NOMO-1 treated with DMSO at 0.1 percent for 48 hours (cell line): ENCODE measurements around the gene STARD10.
"Not testable (repeated sequence)": the region's sequence is repeated elsewhere in the genome, so short reads cannot be mapped to it uniquely, and the experiment has no call there.

Experiments
- DNase-seq: peaks from one replicate; lab custom pipeline; 2025; ENCODE audit not compliant: unreplicated experiment; lab: John Stamatoyannopoulos, UW

The STARD10 gene

DNA sequence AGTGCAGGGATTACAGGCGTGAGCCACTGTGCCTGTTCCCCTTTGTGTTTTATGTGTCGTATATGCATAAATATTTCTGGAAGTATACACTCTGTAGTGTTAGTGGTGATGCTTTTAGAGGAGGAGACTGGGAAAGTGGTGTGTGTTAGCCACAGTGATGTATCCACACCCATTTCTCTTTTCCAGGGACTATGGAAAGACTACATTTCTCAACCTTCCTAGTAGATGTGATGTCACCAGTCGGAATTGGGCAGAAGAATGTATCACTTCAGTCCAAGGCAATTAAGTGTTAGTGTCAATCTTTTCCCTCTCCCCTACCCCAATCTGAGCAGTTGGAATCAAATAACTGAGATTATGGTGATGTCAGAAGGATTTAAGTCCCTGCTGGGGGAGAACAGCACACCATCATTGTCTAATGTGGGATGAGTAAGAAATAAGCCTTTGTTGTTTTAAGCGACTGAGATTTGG, 14.5 kb upstream of the STARD10 start:
- DNase-seq, result no peak

- DNase-seq, result peak; percentile 79
These were observed 13.9 kb upstream of the STARD10 start for GRCh38 chr11:72807792-72808191.

DNA sequence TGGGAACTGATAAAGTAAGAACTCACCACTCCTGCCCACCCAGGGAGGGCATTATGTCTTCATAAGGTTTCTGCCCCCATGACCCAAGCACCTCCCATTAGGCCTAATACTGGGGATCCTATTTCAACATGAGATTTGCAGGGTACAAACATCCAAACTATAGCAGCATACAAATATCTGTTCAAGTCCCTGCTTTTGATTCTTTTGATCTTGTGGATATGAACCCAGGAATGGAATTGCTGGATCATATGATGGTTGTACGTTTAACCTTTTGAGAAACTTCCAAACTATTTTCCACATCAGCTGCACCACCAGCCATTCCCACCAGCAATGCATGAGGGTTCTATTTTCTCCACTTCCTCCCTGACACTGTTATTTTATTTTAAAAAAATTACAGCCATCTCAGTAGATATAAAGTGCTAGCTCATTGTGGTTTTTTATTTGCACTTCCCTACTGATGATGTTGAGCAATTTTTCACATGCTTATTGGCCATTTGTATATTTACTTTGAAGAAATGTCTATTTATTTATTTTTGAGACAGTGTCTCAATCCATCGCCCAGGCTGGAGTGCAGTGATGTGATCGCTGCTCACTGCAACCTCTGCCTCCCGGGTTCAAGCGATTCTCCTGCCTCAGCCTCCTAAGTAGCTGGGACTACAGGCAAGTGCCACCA, 13.3 kb upstream of the STARD10 start:
- peak; percentile 92 for DNase-seq

DNA sequence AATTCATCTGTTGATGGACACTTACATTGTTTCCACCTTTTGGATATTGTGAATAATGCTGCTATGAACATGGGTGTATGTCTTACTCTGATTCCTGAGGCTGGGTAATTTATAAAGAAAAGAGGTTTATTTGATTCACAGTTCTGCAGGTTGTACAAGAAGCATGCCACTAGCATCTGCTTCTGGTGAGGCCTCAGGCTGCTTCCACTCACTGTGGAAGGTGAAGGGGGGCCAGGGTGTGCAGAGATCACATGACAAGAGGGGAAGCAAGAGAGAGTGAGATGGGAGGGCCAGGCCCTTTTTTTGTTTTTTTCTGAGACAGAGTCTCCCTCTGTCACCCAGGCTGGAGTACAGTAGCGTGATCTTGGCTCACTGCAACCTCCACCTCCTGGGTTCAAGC, 12.5 kb upstream of the STARD10 start:
- DNase-seq, result not testable (repeated sequence)

GRCh38 chr11:72805216-72805615, 11.4 kb upstream of the STARD10 start:
- DNase-seq, result peak; percentile 86

DNA sequence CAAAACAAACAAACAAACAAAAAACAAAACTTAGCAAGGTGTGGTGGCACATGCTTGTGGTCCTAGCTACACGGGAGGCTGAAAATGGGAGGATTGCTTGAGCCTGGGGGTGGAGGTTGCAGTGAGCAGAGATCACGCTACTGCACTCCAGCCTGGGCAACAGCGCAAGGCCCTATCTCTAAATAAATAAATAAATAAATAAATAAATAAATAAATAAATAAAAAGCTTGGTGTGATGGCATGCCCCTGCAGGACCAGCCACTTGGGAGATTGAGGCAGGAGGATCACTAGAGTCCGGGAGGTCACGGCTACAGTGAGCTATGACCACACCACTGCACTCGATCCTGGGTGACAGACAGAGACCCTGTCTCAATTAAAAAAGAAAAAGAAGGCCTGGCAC, 9.0 kb upstream of the STARD10 start:
- DNase-seq, result no peak

DNA sequence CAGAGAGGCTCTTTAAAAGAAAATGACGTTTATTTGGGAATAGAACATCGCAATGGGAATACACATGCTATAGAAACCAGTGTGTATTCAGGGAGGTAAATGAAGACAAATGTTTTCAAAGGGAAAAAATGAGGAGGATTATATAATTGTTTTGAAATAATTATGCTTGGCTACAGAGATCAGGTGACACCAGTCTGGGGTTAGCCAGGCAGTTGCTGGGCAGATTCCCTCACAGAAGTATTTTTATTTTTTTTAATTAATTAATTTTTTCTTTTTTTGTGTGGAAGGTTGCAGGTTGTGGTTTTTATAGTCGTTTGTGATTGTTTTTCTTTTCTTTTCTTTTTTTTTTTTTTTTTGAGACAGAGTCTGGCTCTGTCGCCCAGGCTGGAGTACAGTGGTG, 5.6 kb upstream of the STARD10 start:
- no peak for DNase-seq

DNA sequence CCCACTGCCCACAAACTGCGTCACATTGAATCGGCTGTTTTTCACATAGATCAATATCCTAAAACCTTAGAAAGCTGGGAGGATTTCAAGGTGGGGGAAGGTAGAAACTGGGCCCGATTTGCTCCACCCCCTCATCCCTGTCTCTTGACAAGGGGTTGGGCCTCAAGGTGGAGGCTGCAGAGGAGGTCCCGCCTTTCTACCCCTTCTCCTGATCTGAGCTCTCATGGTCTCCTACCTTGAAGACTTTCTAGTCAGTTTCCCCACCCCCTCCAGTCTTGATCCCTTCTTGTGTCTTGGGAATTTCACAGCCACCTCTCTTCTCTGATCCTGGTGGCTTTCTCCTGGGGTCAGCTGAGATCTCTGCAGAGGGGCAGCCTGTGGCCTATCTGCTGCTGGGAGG, 4.5 kb upstream of the STARD10 start:
- DNase-seq, result no peak

- DNase-seq, result no peak
These were observed 797 bp downstream of the STARD10 start for GRCh38 chr11:72793076-72793424.

GRCh38 chr11:72792437-72793021, 1.3 kb downstream of the STARD10 start:
- no peak for DNase-seq

DNA sequence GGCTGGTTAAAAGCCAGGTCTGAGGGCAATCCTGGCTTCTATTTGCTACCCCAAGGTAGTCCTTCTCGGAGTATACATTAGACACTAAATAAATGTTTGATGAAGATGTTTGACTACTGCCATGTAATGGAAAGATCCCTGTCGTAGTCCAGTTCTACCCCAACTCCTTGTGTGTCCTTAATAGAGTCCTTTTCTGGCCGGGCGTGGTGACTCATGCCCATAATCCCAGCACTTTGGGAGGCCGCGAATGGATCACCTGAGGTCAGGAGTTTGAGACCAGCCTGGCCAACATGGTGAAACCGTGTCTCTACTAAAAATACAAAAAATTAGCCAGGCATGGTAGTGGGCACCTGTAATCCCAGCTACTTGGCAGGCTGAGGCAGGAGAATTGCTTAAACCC, 2.6 kb downstream of the STARD10 start:
- DNase-seq, result not testable (repeated sequence)

DNA sequence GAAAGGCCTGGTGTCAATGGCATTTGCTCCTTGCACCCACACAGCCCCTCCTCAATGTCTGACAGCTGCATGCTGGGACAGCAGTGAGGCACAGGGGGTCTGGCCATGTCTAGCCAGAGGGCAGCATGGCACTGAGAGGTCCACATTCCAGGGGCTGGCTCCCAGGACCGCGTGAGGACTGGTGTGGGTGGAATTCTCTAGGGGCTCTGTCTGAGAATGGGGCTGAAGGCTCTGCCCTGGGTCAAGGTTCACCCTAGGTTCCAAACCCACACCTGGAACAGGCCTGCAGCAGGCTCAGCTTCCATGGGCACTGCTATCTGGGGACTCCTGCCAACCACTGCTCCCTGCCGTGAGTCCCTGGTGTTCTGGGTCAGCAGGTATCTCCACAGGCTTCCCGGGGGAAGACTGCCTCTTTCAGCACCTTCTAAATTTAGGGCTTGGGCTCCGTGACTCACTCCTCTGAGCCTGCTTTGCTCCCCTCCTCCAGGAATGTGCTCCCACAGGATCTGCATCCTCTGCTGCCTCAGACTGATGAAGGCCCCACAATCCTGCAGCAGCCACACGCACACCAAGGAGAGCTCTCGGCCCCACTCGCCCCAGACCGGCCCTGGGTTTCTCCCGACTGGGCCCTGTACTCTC, 4.2 kb downstream of the STARD10 start:
- no peak for DNase-seq

DNA sequence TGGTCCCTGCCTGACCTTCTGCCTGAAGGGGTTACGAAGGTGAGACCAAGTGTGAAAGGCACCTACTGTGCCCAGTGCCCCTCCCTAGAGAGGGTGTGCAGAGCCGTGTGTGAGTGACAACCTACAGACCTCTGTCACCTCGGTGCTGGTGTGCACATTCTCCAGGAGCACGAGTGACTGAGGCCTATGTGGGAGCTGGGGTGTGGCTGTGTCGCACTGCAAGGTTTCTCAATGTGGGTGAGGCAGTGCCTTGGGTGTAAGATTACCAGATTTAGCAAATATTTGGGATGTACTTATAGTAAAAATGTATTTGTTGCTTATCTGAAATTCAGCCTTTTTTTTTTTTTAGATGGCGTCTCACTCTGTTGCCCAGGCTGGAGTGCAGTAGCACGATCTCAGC, 5.6 kb downstream of the STARD10 start:
- DNase-seq, result no peak

GRCh38 chr11:72787216-72788104, 6.4 kb downstream of the STARD10 start:
- DNase-seq, result peak; percentile 72

DNA sequence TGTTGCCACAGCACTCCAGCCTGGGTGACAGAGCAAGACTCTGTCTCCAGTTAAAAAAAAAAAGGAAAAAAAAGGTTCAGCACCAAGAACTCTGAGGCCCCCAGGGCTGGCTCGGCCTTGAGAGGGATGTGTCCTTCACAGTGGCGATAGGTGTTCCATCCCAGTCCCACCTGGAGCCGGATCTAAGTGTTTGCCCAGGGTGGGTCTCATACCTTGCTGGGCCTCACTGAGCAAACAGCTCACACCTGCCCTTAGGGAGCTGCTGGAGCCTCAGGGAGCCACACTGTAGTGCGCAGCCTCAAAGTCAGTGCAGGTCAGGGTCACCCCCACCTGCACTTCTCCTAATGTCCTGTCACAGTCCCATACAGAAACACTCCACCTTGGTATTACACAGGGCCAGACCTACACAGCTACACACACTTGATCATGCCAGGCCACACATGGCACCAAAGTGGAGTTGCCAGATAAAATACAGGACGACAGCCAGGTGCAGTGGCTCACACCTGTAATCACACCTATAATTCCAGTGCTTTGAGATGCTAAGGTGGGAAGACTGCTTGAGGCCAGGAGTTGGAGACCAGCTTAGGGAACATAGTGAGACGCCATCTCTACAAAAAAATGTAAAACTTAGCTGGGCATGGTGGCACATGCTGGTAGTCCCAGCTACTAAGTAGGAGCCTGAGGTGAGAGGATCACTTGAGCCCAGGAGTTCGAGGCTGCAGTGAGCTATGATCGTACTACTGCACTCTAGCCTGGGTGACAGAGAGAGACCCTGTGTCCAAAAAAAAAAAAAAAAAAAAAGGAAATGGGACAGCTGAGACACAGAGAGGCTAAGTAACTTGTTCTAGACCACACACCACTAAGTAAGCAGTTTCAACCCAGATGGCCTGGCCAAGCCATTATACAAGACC, 7.3 kb downstream of the STARD10 start:
- DNase-seq, result no peak

GRCh38 chr11:72784662-72785061, 9.2 kb downstream of the STARD10 start:
- DNase-seq, result no peak

DNA sequence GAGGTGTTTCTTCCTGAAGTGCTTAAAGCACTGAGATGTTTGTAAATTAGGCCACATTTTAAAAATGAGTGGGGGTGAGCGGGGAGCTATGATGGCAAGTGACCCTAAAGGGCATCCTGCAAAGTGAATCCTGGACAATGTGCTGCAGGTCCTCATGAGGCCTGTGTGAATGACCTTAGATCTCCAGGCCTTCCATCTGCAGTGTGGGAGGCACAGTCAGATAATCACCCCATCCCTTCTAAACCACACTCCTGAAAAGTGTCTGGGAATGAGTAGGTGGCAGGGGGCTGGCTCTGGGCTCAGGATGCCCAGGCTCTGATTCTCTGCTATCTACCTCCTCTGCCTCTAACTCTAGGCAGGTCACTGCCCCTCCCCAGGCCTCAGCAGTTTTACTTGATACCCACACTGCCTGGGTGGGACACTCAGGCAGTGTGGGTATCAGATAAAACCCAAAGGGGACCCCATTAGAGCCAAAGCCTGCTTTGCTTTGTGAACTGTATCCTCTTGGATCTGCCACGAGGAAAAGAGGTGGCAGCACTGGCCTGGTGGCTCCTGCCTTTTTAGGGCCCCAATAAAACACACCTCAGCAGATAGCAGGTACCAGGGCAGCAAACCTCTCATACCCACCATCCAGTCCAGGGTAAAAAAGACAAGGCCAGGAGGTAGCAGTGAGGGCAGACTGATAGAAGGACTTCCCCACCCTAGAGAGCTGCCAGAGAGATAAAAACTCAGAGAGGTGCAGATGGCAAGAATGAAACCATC, 10.5 kb downstream of the STARD10 start:
- DNase-seq, result no peak

DNA sequence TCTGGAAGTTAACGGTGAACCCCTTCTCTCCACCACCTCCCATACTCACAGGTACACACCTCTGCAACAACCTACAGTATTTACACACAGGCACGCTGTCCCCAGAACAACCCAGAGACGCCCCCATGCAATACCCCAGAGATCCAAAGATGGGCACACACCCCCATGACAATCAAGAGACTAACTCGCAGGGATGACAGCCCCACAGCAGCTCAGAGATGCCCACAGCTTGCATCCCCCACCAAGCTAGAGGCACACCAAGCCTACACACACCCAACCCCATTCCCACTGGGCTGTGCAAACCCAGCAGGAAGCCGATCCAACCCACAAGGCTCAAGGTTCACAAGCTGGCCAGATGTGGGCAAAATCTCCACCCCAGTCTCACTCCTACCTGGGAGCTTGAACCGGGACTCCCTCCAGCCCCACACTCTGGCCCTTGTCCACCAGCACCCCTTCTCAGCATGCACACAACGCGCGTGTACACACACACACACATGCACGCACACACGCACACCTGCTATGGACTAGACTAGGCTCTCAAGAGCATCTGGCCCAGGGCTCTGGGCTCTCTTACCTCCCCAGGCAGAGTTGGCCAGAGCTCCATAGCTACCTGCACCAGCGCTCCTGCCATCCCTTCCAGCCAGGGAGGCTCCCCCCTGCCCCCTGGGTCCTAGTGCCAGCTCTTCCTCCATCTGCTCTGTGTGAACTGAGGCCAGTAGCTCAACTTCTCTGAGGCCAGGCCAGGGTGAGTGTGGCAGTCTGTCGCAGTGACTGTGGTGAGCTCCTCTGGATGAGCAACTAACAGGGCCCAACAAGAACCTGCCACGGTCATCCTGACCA, 11.5 kb downstream of the STARD10 start:
- DNase-seq, result no peak
